Neural progenitor cell (in vitro differentiated cells): ENCODE results near the gene PATJ.

Source experiments
- CTCF ChIP-seq: fragments of 200-600 bp; sonication (generic); IDR thresholded peaks from 2 replicates; pipeline ENCODE4 v1.5.1; 2017; ENCODE audit warnings: antibody characterized with exemption, mild to moderate bottlenecking
- EZH2phosphoT487 ChIP-seq: fragments of 200-600 bp; sonication (generic); IDR thresholded peaks from 2 replicates; pipeline ENCODE4 v1.6.1; 2017; ENCODE audit warnings: antibody characterized with exemption

GRCh38 chr1:61921435-61921834, 179.2 kb downstream of the PATJ start:
- TF ChIP-seq CTCF (peak; percentile 45), EZH2phosphoT487 (no peak)
